GM23248 (cell line): ENCODE measurements around the gene FHL2.

Experiments
- EZH2 ChIP-seq: fragments of 200-600 bp; sonication (generic); IDR thresholded peaks from 2 replicates; pipeline ENCODE4 v1.6.1; 2018; ENCODE audit warnings: antibody characterized with exemption, mild to moderate bottlenecking; ENCODE audit not compliant: insufficient read depth, poor library complexity, severe bottlenecking
- EZH2phosphoT487 ChIP-seq: fragments of 200-600 bp; sonication (generic); IDR thresholded peaks from 2 replicates; pipeline ENCODE4 v1.6.1; 2018; ENCODE audit warnings: antibody characterized with exemption, moderate library complexity, mild to moderate bottlenecking, low read depth; ENCODE audit not compliant: insufficient read depth

DNA sequence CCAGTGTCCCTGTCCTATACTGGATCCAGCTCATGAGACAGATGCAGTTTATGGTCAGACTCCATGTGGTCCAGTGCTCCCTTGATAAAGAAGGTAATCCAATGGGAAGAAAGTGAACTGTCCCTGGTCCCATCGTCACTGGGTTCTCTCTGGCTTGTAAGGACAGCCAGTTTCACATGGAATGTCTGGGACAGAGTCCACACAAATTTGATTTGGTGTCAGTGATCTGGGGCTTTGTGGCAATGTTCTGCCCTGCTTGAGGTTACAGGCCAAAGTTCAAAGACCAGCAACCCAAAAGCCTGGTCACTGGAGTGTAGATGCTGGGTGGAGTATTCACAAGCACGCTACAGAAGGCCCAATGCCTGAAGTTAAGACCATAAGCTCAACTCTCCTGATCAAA, 22.2 kb upstream of the FHL2 start:
- no peak for TF ChIP-seq EZH2
- TF ChIP-seq EZH2phosphoT487: no peak
